ENCODE measurements around the gene LNX2.

DNA sequence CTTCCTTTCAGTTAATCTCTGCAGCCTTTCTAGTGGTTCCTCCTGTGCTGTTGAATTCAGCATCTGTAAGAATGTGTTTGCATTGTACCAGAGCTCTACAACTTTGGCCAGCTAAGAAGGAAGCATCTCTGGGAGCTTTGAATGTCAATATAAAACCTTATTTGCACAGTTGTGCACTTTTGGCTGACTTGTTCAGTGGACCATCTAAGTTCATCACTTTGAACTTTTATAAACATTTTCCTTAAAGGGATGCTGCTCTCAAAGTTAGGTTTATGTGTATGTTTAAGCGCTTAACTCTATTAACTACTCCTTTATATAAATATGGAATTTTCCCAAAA is 16.9 kb upstream of the LNX2 start:
- TF ChIP-seq, protein P1, sequence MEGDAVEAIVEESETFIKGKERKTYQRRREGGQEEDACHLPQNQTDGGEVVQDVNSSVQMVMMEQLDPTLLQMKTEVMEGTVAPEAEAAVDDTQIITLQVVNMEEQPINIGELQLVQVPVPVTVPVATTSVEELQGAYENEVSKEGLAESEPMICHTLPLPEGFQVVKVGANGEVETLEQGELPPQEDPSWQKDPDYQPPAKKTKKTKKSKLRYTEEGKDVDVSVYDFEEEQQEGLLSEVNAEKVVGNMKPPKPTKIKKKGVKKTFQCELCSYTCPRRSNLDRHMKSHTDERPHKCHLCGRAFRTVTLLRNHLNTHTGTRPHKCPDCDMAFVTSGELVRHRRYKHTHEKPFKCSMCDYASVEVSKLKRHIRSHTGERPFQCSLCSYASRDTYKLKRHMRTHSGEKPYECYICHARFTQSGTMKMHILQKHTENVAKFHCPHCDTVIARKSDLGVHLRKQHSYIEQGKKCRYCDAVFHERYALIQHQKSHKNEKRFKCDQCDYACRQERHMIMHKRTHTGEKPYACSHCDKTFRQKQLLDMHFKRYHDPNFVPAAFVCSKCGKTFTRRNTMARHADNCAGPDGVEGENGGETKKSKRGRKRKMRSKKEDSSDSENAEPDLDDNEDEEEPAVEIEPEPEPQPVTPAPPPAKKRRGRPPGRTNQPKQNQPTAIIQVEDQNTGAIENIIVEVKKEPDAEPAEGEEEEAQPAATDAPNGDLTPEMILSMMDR (IDR thresholded peaks at IDR 0.05) = no peak
- no peak for TF ChIP-seq EZH2 (IDR thresholded peaks at IDR 0.05; ENCODE audit: borderline replicate concordance, insufficient read depth, low read depth, low read length, poor library complexity, severe bottlenecking)
